CD4-positive, alpha-beta T cell treated with Interleukin-1 beta for 1 hour (primary cell): Measurements from ENCODE around the gene KATNAL2.

Experiments
- DNase-seq, 2 donors: peaks; one replicate each; pipeline ENCODE4 v3.0.0-alpha.2; 2020 to 2022

KATNAL2 gene

DNA sequence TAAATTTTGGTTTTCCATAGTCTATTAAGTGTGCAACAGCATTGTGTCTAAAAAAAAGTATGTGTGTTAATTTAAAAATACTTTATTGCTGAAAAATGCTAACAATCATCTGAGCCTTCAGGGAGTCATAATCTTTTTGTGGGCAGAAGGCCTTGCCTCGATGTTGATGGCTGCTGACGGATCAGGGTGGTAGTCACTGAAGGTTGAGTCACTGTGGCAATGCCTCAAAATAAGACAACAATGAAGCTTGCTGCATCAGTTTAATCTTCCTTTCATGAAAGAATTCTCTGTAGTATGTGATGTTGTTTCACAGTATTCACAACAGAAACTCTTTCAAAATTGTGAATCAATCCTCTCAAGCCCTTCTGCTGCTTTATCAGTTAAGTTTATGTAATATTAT, 201.6 kb downstream of the KATNAL2 start:
- DNase-seq, result no peak

DNA sequence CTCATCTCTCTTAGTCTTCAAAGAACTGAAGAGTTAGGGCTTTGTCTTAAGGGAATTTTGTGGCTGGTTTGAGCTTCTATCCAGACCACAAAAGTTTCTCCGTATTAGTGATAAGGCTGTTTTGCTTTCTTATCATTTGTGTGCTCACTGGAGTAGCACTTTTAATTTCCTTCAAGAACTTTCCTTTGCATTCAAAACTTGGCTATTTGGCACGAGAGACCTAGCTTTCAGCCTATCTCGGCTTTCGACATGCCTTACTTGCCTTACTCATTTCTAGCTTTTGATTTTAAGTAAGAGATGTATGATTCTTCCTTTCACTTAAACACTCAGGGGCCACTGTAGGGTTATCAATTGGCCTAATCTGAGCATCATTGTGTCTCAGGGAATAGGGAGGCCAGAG, 203.0 kb downstream of the KATNAL2 start:
- DNase-seq, result no peak

DNA sequence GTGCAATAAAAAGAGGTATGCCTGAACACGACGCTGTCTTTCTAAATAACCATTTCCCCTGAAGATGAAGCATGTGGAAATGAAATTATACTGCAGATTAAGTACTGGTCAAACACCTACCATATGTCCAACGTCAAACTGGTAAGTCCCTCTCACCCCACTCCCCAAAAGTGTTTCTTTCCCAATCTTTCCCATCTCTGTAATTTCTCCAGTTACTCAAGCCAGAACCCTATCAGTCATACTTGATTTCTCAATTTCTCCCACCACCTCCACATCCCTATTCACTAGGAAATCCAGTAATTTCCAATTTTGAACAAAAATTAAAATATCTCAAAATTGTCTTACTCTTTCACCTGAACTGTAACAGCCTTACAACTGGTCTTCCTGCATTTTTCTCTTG, 203.7 kb downstream of the KATNAL2 start:
- no peak for DNase-seq

DNA sequence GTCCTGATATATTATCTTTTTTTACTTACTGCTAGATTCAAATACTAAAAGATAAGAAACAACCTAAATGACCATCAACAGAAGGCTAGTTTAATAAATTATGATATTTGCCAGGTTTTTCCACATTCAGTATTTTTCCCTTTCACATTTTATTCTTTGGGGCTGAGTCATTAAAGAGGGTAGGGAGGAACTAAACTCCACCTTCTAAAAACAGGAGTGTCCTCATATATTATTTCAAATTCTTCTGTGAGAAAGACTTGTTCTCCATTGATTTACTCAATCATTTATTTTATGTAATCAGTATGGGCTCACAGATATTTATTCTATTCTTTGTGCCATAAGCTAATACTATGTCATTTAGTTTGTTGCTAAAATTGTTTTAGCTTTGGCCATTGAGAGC, 223.9 kb downstream of the KATNAL2 start:
- no peak for DNase-seq

DNA sequence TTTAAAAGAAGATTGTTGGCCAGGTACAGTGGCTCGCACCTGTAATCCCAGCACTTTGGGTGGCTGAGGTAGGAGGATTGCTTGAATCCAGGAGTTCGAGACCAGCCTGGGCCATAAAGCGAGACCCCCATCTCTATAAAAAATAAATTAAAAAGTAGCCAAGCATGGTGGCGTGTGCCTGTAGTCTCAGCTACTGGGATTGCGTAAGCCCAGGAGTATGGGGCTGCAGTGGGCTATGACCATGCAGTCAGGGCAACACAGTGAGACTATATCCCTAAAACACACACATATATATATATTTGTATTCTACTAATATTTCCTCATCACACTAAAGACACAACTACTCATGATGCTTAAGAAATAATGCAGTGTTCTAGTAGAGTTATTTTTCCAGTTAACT, 225.8 kb downstream of the KATNAL2 start:
- no peak for DNase-seq

DNA sequence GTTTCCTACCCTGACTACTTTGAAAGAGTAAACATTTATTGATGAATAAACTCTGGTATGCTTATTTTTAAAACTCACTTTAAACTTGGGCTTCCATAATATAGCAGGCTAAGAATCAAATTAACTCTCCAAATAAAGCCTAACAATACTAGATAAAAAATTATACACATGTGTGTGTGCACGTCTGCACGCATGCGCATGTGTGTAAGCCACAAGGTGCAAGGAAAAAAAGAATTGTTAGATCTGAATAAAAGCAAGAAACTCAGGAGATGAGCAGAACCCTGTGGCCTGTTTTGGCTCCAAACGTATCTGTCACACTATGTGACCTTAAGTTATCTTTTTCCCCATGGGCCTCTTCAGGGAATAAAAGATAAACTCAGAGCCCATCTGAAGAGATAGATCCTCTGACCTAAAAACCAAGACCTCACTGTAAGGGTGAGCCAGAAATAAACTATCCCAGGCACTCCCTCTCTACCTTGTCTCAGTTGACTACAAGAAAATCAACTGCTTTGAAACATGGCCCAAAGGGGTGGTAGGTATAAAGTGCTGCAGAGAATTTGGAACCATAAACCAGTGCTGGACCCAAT, 226.6 kb downstream of the KATNAL2 start:
- DNase-seq, result no peak

DNA sequence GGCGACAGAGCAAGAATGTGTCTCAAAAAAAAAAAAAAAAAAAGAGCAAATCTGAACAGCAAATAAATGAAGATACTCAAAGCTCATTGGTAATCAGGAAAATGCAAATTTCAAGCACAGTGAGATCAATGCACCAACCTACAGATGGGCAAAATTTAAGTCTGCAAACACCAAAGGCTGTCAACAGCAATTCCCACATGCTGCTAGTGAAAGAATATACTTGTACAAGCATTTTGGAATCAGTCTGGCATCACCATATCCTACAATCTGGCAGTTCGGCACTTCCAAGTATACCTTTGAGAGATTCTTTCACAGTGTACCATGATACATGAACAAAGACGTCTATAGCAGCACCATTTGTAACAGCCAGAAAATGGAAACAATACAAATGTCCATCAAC, 228.8 kb downstream of the KATNAL2 start:
- no peak for DNase-seq

DNA sequence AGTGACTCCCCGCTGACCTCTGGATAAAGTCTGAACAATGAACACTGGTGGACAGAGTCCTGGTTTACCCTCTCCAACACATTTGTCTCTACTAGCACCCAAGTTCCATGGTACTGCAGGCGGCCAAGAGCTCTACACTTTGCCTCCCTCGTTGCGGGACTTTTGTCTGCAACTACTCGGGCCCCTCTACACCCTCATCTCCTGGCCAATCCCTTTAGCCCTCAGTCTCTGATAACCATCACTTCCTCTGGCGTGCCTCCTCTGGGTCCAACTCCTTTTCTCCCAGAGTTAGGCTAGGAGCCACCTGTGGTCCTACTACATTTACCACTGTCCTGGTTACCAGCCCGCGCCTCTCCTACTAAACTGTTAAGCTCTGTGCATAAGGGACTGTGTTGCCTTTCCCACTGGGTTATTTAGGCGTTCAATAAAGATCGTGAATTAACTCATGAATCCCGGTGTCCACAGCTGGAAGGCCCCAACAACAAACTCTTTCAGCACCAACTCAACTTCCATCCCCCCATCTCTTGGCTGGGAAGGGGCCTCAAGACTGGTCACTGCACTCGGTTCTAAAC, 232.1 kb downstream of the KATNAL2 start:
- DNase-seq, result no peak

DNA sequence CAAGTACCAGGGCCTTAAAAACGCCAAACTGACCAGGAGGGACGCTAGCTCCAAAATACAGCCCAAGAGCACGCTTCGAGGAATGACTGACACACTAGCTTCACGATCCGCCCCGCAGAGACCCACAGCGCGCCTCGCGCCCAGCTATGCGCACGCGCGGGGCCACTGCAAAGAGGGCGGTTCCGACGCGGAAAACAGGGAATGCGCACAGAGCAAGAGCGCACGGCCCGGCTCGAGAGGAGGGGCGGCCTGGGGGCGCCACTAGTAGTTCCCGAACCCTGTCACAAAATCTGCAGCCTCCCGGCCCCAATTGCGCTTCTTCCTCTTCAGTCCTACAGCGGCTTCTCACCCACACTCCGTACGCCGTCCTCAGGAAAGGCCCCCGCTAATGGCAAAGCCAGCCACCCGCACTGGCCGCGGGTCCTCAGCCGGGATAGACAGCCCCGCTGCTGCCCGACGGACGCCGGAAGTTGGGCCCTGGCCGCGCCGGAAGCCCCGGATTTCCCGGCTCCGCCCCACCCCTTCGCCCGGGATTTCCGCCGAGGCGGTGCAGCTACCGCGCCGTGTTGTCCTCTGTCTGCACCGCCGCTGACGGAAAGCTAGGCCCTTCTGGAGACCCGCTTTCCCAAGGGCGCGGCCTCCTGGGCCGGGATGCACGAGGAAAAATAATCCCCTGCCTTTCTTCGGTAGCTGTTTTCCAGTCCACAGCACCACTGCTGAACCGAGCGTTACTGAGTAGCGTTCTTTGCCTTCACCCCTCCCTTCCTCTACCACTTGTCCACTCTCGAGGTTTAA, 232.8 kb downstream of the KATNAL2 start, which contains the start of gene HDHD2:
Gene HDHD2 (minus strand): TSS at position 472 of the 795 bp plus-strand sequence. CDS start 14,061 bp downstream, outside the sequence.
- DNase-seq, result peak; percentile 73 to 75

DNA sequence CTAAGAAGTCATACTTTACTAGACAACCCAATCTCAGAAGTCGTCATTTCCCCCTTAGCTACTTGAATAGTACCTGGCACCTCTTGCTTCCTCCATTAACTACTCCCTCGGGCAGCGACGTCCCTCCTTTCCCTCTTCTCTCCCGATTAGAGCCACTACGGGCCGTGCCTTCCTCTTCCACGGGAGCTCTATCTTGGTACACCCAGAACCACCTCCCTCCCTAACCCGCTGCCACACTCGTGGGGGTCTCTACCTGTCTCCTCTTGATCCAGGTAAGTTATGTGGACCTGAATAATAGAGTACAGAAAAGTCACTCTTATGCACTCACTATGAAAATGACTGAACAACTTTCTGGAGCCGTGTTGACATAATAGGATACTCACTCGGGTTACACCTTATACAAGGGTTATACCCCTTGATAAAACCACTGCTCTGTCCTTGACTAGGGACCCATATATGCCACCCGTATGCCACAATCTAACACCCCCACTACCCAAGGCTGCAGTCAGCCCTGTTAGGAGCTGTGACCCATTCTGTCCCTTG, 233.5 kb downstream of the KATNAL2 start:
- DNase-seq, result peak in 1 of 2 donors; percentile 2

DNA sequence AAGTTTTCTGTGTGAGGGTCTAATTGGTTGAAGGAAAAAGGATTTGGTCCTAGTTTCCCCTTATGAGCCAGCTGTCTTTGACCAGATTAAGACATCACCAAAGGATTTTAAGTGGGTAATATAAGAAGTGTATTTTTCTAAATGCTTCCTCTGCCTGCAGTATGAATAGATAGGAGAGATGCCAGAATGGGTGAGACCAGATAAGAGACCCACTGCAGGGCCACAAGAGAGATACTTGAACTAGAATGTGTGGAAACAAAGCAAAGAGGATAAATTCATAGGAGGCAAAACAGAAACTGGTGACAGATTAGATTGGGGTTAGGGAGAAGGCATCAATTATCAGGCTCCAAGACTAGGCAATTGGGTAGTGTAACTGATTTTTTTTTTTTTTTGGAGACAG, 234.0 kb downstream of the KATNAL2 start:
- DNase-seq, result no peak
